ENCODE data around the gene ARFGEF3. TPM values are rescaled to one million over a fixed set of nuclear protein-coding genes. Genes with fewer than 3 reads are reported as not detected.

The ARFGEF3 gene
- total and polyA plus RNA-seq, 2 experiments from 2014 or later = 5.8 to 24.6 TPM

GRCh38 chr6:138291036-138291848 is 129.5 kb downstream of the ARFGEF3 start:
- Mint-ChIP-seq H3K27ac (peak overlapping the region; percentile 18; the same call in 1 of the 2 replicates), H3K27me3 (ENCODE audit: insufficient read depth, low read depth, poor library complexity) (no peaks in the 10 kb centered on the region), H3K4me3 (no peak overlapping the region), H3K36me3 (ENCODE audit: low read depth) (peaks cover 16% of the 10 kb centered on the region), H3K4me1 (peaks cover 16% of the 10 kb centered on the region), H3K9me3 (no peaks in the 10 kb centered on the region)
- Histone ChIP-seq H3K27ac (ENCODE audit: low read depth) (no peak overlapping the region), H3K79me2 (replicated peaks; ENCODE audit: insufficient read depth) (no peaks in the 10 kb centered on the region), H3K4me1 (ENCODE audit: insufficient read depth) (no peaks in the 10 kb centered on the region), H3K4me3 (no peak overlapping the region), H3K4me2 (no peak overlapping the region), H3K36me3 (ENCODE audit: insufficient read depth) (no peaks in the 10 kb centered on the region; the same call in 1 of the 2 replicates), H3F3A (replicated peaks; ENCODE audit: low read depth) (no peaks in the 10 kb centered on the region), H3K9me2 (ENCODE audit: insufficient read depth) (no peaks in the 10 kb centered on the region), H4K20me1 (replicated peaks; ENCODE audit: insufficient read depth) (no peaks in the 10 kb centered on the region; the same call in 1 of the 2 replicates), H3K27me3 (ENCODE audit: insufficient read depth) (no peaks in the 10 kb centered on the region), H2AFZ (no peak overlapping the region)
- DNase-seq (ENCODE audit: low spot score) (peak; percentile 33), ATAC-seq (peak; percentile 77)
- TF ChIP-seq ZNF114 (CRISPR knock-in tag; IDR thresholded peaks at IDR 0.05) (no peak), CTCF (conservative IDR thresholded peaks at IDR 0.05; ENCODE audit: low read depth in 2 of 2) (no peak), JUNB (IDR thresholded peaks at IDR 0.05; ENCODE audit: unreplicated experiment) (no peak), ZNF462 (CRISPR knock-in tag; IDR thresholded peaks at IDR 0.05) (no peak), STAT1 (IDR thresholded peaks at IDR 0.05; ENCODE audit: unreplicated experiment) (no peak)
